ENCODE measurements around the gene PKNOX2.
"Not testable (repeated sequence)": the region's sequence is repeated elsewhere in the genome, so short reads cannot be mapped to it uniquely, and the experiment has no call there.

Gene PKNOX2

GRCh38 chr11:125211191-125211947, 46.8 kb downstream of the PKNOX2 start:
- DNase-seq: no peak

- DNase-seq: no peak
These were observed 47.4 kb downstream of the PKNOX2 start for GRCh38 chr11:125211948-125212340.

- DNase-seq: no peak
These were observed 50.3 kb downstream of the PKNOX2 start for GRCh38 chr11:125214601-125215565.

- DNase-seq: no peak
These were observed 51.4 kb downstream of the PKNOX2 start for GRCh38 chr11:125215976-125216375.

GRCh38 chr11:125218336-125218735, 53.8 kb downstream of the PKNOX2 start:
- DNase-seq: no peak

- DNase-seq: no peak
These were observed 56.9 kb downstream of the PKNOX2 start for GRCh38 chr11:125221461-125221860.

GRCh38 chr11:125222494-125222893, 57.9 kb downstream of the PKNOX2 start:
- no peak for DNase-seq

- not testable (repeated sequence) for DNase-seq
These were observed 58.6 kb downstream of the PKNOX2 start for GRCh38 chr11:125223161-125223560.

- DNase-seq: no peak
These were observed 59.4 kb downstream of the PKNOX2 start for GRCh38 chr11:125223901-125224361.

- DNase-seq: no peak
These were observed 60.0 kb downstream of the PKNOX2 start for GRCh38 chr11:125224391-125225021.

- no peak for DNase-seq
These were observed 60.9 kb downstream of the PKNOX2 start for GRCh38 chr11:125225401-125225800.

- DNase-seq: no peak
These were observed 61.5 kb downstream of the PKNOX2 start for GRCh38 chr11:125226031-125226430.

- DNase-seq: no peak
These were observed 62.2 kb downstream of the PKNOX2 start for GRCh38 chr11:125226706-125227105.

GRCh38 chr11:125227151-125227550, 62.6 kb downstream of the PKNOX2 start:
- DNase-seq: no peak

GRCh38 chr11:125228445-125228844, 63.9 kb downstream of the PKNOX2 start:
- no peak for DNase-seq

GRCh38 chr11:125228993-125229392, 64.4 kb downstream of the PKNOX2 start:
- DNase-seq: no peak

GRCh38 chr11:125229916-125230315, 65.4 kb downstream of the PKNOX2 start:
- no peak for DNase-seq

GRCh38 chr11:125233116-125233515, 68.6 kb downstream of the PKNOX2 start:
- DNase-seq: no peak

GRCh38 chr11:125233736-125234275, 69.3 kb downstream of the PKNOX2 start:
- DNase-seq: no peak

GRCh38 chr11:125235071-125235471, 70.5 kb downstream of the PKNOX2 start:
- DNase-seq: no peak

GRCh38 chr11:125236072-125236825, 71.7 kb downstream of the PKNOX2 start:
- no peak for DNase-seq
